ENCODE data around the gene CHD1. TPM values are rescaled to one million over a fixed set of nuclear protein-coding genes. Genes with fewer than 3 reads are reported as not detected.

CHD1 gene
- total and polyA plus RNA-seq, 9 of the 15 experiments (the other 6 are each of a cell fraction or from before 2014, with no cell fraction given), result 27.3 to 133 (median 58.7) TPM

DNA sequence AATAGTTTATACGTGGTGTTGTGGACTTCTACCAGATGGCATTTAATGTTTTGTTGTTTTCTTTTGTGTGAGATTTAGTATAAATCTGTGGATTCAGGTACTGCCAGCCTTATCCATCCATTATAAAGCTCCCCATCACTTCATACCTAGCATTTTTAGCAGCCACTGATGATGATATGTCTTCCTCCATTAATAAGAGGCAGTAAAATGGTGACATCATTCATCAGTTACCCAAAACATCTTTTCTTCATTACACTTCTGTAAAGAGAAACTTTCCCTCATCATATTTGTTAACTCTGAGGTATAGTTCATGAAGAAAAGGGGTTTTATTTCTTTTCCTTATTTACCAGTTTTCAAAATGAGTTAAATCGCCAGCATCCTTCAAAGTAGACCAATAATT, 19.4 kb downstream of the CHD1 start:
- no peak overlapping the region for H3K27ac ChIP-seq (ENCODE audit: extremely low read depth, low read depth, low read length)
- TF ChIP-seq NFE2L1 (tag; IDR thresholded peaks at IDR 0.05; ENCODE audit: borderline replicate concordance, low read depth) (no peak), ZFP1 (CRISPR knock-in tag; IDR thresholded peaks at IDR 0.05) (no peak), HMG20B (CRISPR knock-in tag; IDR thresholded peaks at IDR 0.05) (no peak), SETDB1 (IDR thresholded peaks at IDR 0.05; ENCODE audit: low read length) (no peak), ZBED1 (IDR thresholded peaks at IDR 0.05) (no peak), ZNF12 (CRISPR knock-in tag; IDR thresholded peaks at IDR 0.05) (no peak), ZNF586 (CRISPR knock-in tag; conservative IDR thresholded peaks at IDR 0.05) (no peak), EP400 (IDR thresholded peaks at IDR 0.05) (no peak)
- TF ChIP-seq, protein P1, sequence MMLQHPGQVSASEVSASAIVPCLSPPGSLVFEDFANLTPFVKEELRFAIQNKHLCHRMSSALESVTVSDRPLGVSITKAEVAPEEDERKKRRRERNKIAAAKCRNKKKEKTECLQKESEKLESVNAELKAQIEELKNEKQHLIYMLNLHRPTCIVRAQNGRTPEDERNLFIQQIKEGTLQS (IDR thresholded peaks at IDR 0.05), result peak; percentile 60
- TF ChIP-seq, protein P1 (CRISPR knock-in tag; conservative IDR thresholded peaks at IDR 0.05), result no peak
- in situ Hi-C loops (cut with MboI) (no loop called here), intact Hi-C loops (cut with micrococcal nuclease) (loop anchor here (5.0 kb wide), 1 partner anchor 53 kb away; no protein-coding TSS in a partner anchor)
- no peak overlapping the region for H3K4me2 ChIP-seq (ENCODE audit: insufficient read depth, low read length)
- BruUV-seq (replicated peaks), result no TSS peak
- H3K36me3 ChIP-seq (ENCODE audit: control insufficient read depth, insufficient read depth, low read length), result peaks cover 66% of the 10 kb centered on the region
- H3K9me3 ChIP-seq (replicated peaks; ENCODE audit: control insufficient read depth, insufficient read depth, low read depth, low read length), result no peaks in the 10 kb centered on the region
- H3K4me1 ChIP-seq (replicated peaks in 1 of 2; ENCODE audit: control insufficient read depth in 2 of 2, insufficient read depth in 2 of 2, low read length in 2 of 2), result no peaks in the 10 kb centered on the region
- H3K9ac ChIP-seq (ENCODE audit: insufficient read depth in 1 of 2, low read depth in 2 of 2, low read length in 2 of 2), result no peak overlapping the region
- H3K27me3 ChIP-seq (ENCODE audit: control insufficient read depth in 2 of 2, insufficient read depth in 2 of 2, low read length in 2 of 2), result no peaks in the 10 kb centered on the region
- H2AFZ ChIP-seq (ENCODE audit: low read depth, low read length), result no peak overlapping the region
- no peaks in the 10 kb centered on the region for H3K9me1 ChIP-seq (ENCODE audit: control insufficient read depth, insufficient read depth, low read length)
- ChIA-PET CTCF (ENCODE audit: low intra/inter-chr PET ratio) (interaction anchor here (0.7 kb wide), 1 partner anchor 124 kb away, joined by 3 read pairs; no protein-coding TSS in a partner anchor), POLR2A (interaction anchor here (1.2 to 1.9 kb wide), 3 partner anchors 13 to 111 kb away, joined by 4 to 6 read pairs (median 5); no protein-coding TSS in a partner anchor)
- WGBS (ENCODE audit: insufficient coverage, low coverage, missing lambda C conversion rate), result 80% methylated on average over 2 of the region's 2 CpGs
- peaks cover 4% of the 10 kb centered on the region; the same call in 1 of the 2 replicates for H4K20me1 ChIP-seq (replicated peaks; ENCODE audit: control insufficient read depth, insufficient read depth, low read length)
- peaks cover 99% of the 10 kb centered on the region for H3K79me2 ChIP-seq (ENCODE audit: control insufficient read depth, insufficient read depth, low read length)
- no peak for DNase-seq (ENCODE audit: extremely low read depth in 1 of 4, low spot score in 3 of 4)
- ATAC-seq, result no peak
- H3K4me3 ChIP-seq, result no peak overlapping the region
- FAIRE-seq, result no peak
